Right kidney (tissue), 9 donors: ENCODE measurements around the gene TRIO.
"Not testable (repeated sequence)": the region's sequence is repeated elsewhere in the genome, so short reads cannot be mapped to it uniquely, and the experiment has no call there.

Experiments
- DNase-seq: peaks from one replicate; pipeline ENCODE4 v3.0.0-alpha.2; 2016
- long read RNA-seq, 8 donors: transcript quantifications; one replicate each; lab custom pipeline, GENCODE V29; 2026

The TRIO gene
- long read RNA-seq, donor 1, partial matches to known transcripts, result 0 of 2 reads
- long read RNA-seq, donor 1, other reads (novel, unspliced or antisense), result 0 of 2 reads
- long read RNA-seq, donor 2, partial matches to known transcripts, result 0 of 2 reads
- long read RNA-seq, donor 2, other reads (novel, unspliced or antisense), result 0 of 2 reads
- long read RNA-seq, donor 3, partial matches to known transcripts, result 0 of 5 reads
- long read RNA-seq, donor 3, other reads (novel, unspliced or antisense), result 0 of 5 reads
- long read RNA-seq, donor 4, partial matches to known transcripts, result 6 of 9 reads
- long read RNA-seq, donor 4, other reads (novel, unspliced or antisense), result 0 of 9 reads
- long read RNA-seq, donor 5, partial matches to known transcripts, result 17 of 17 reads
- long read RNA-seq, donor 5, other reads (novel, unspliced or antisense), result 0 of 17 reads
- long read RNA-seq, donor 6, partial matches to known transcripts, result 0 of 1 reads
- long read RNA-seq, donor 6, other reads (novel, unspliced or antisense), result 0 of 1 reads
- long read RNA-seq, donor 7, partial matches to known transcripts, result 18 of 27 reads
- long read RNA-seq, donor 7, other reads (novel, unspliced or antisense), result 0 of 27 reads
- long read RNA-seq, donor 8, partial matches to known transcripts, result 0 of 5 reads
- long read RNA-seq, donor 8, other reads (novel, unspliced or antisense), result 0 of 5 reads

DNA sequence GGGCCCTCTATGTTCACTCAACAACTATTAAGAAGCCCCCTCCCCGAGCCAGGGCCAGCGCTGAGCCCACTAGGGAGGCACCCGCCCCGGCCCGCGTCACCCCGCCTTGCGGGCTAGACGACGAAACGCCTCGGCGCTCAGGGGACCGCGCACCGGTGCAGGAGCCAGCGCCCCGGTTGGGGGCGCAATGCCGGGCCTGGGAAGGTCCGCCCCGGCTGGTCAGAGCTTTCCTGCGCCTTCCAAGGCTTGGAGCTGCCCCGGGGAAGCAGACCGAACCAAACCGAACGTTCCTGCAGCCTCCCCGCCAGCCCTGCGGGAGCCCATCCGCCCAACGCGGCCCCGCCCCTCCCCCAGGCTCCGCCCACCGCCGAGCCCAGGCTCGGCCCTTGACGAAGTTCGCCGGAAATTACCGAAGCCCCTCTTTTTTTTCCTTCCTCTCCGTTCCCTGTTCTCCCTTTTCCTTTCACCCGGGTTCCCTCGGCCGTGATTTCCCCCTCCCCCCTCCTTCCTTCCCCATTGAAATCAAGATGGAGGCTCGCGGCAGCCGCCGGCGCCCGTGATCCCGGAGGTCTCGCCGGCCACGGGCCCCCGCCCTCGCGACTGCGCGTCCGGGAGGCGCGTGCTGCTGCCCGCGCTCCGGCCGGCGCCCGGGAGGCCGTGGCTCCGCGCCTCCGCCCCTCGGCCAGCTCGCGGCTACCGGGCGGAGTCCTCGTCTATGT lies at the start of gene TRIO:
Gene TRIO (plus strand): TSS at position 516 of the 719 bp plus-strand sequence. CDS start 384 bp downstream, outside the sequence.
- peak; percentile 95 for DNase-seq

DNA sequence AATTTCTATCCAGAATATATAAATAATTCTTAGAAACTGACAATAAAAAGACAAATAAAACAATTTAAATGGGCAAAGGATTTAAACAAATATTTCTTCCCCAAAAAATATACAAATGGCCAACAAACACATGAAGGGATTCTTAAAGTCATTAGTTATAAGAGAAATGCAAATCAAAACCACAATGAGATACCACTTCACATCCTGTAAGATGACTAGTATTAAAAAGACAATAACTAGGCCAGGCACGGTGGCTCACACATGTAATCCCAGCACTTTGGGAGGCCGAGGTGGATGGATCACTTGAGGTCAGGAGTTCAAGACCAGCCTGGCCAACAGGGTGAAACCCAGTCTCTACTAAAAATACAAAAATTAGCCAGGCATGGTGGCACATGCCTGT lies 45.8 kb upstream of the TRIO start:
- not testable (repeated sequence) for DNase-seq

DNA sequence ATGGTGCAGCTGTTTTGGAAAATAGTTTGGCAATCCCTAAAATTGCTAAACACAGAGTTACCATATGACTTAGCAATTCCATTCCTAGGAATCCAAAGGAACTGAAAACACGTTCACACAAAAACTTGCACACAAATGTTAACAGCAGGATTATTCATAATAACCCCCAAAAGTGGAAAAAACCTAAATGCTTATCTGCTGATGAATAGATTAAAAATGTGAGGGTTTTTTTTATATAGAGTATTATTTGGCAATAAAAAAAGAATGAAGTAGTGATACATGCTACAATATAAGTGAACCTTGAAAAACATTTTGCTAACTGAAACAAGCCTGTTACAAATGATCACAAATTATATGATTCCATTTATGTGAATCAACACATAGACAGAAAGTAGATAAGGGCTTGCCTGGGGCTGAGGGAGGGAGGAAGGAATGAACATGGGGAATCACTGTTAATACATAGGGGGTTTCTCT lies 45.1 kb upstream of the TRIO start:
- no peak for DNase-seq

DNA sequence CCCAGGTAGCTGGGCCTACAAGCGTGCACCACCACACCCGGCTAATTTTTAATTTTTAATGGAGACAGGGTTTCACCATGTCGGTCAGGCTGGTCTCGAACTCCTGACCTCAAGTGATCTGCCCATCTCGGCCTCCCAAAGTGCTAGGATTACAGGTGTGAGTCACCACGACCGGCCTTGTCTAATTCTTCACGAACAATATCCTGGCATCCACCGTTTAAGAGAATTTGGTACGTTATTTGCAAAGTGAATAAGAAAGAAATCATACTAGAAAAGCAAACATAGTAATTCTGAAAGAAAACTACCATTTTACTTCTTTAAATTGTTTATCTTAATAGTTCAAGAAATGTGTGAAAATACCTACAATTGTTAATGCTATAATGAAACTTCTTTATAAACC lies 42.9 kb upstream of the TRIO start:
- DNase-seq, result no peak

DNA sequence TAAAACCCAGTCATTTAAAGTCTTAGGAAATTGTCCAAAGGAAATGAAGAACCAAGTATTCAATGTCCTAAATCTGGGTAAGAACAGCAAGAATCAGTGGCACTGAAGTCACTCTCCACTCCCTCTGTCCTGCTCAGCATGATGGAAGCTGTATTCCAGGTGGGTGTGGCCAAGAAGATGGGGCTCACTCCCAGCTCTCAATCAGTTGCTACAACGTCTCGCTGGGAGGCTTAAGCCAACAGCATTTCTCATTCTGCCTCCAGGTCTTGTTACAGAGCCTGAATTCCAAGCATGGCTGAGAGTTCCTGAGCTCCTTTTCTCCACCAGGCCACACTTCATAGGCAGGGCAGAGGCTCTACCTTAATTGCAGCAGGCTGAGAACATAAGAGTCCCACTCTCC lies 41.2 kb upstream of the TRIO start:
- no peak for DNase-seq

DNA sequence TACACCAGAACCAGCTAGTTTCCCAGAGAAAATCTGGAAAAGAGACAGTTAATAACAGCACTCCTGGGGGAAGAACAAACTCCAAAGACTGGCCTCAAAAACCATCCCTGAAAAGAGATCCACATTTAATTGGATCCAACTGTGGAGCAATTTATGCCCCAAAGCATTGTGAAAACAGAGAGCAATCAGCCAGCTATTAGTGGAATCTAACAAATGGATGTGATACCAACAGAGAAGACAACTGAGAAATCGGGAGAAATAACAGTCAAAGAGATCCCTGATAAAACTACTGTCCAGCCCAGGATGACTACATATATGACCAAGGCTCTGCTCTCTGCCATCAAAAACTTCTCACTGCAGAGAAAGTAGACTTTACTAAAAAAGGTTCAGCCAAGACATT lies 40.5 kb upstream of the TRIO start:
- no peak for DNase-seq

DNA sequence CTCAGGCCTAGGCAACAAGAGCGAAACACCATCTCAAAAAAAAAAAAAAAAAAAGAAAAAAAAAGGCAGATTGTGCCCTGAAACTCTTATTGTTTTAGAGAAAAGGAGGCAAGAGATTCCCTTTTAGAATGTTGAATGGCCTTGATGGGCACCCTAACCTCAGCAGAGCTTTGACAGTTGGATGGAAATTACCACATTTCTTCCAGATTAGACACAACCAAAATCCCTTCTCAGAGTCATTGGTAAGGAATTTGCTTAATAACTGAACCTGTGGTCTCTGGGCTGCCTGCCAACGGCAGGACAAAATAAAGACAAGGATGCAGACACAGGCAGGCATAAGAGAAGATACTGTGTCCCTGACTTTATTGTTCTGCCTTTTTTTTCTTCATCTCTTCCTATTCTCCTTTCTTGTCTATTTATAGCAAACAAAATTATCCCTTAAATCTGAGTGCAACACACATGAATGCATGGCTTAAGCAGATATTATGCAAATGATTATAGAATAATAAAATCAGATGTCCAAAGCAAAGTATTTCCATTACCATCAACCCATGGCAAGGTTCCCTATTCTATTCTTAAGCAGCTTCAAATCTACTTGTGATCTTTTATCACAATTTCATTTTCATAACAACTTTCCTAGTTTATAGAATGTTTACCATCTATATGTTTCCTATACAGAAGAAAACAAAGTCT lies 37.3 kb upstream of the TRIO start:
- DNase-seq, result no peak

DNA sequence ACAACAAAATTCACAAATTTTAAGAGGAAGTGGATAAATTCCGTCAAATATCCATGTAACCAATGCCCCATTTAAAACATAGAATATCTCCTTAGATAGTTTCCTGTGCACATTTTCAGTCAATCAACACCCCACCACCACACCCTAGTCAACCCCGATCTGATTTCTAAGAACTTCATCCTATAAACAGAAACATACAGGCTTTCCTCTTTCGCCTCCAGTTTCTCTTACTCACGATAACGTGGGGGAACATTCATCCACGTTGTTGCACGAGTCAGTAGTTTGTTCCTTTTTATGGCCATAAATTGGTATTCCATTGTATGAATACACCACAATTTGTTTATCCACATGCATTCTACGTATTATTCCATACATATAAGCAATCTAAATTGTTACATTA lies 35.6 kb upstream of the TRIO start:
- DNase-seq, result no peak

DNA sequence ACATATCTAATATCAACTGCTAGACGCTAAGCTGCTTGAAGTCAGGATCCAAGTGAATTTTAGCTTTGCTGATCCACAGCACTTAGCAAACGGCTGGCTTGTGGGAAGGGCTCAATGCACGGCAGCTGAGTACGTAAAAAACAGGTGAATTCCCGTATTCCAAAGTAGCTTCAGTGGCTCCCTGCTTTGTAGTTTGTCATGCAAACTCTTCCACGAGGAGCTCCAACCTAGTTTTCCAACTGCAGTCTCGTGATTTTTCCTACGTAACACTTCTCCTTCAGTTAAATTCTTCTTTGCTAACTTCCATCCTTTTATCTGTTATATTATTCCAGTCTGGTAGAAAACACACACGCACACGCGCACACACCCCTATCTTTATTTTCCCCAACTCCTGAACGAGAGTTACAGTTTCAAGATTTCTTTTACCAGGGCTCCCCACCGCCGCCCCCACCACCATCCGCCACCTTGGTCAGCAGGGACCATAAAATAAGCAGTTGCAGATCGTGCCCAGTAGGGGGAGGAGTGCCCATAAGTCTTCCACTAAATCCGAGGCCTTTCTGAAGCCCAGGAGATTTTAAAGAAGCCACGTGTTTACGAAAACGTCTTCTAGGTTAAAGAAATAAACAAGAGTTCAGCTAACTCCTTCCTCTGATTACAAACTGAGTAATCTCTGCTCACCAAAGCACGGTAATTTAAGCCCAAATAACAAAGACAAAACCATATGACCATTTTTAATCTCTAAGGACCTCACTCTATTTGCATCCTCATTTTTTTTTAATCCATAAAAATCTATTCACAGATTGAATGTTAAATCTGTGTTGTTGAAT lies 34.8 kb upstream of the TRIO start:
- DNase-seq, result peak; percentile 26

DNA sequence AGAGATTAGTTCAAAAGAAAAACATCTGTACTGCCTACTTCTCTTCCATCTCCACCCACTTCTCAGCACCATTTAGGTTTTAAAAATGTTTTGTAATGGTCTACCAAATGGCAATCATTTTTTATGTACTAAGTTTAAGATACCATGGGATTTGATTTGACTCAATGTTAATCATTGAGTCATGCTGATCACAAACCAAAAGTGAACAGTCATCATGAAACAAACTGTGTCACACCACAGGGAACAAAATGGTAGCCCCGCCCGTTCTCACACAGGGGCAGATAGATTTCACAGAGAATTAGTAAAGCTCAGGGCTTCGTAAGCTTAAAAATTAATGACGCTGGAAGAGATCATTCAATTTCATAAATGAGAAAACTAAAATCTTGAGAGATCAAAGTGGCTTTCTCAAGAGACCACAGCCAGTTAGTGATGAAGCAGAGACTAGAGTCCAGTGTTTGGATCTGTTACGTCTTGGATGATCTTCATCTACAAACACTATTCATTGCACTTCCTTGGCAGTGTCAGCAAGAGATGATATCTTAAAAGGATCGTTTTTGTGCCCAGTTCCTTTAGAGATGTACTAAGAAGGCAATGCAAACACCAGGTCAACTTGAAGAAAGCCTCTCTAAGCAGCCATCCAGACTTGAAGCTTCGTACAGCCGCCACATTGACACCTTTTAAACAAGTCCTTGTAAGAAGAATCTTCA lies 33.9 kb upstream of the TRIO start:
- DNase-seq, result no peak

DNA sequence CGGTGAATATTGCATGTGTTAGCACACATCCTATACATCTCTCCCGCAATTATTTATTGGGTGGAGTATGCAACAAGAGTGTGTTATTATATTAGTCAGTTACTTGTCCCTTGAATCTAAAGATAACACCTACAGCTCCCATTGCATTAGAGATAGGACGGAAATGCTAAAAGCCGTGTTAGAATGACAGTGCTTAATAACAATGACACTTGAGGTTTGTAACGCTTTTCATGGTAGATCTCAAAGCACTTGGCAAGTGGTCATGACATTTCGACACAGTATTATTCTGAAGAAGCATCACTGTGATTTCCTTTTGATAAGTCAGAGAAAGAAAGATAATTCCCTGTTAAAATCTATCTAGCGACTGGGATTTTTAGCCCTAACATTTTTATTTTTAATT lies 33.4 kb upstream of the TRIO start:
- DNase-seq, result no peak

DNA sequence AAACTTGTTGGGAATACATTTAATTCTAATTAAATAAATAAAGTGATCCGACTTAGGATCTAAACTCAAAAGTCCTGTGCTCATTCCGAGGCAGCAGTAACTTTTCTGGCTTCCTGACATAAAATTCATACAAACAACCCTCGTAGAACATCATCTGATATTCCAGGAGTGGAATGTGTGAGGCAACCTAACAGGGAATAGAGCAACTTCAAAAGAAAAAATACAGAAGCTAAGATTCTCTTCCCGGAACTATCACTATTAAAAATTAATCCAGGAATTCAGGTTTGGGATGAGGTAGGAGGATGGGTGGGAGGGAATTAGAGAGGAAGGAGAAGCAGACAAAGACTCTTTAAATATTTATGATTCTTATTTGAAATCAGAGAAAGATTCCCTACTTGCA lies 32.9 kb upstream of the TRIO start:
- no peak for DNase-seq

DNA sequence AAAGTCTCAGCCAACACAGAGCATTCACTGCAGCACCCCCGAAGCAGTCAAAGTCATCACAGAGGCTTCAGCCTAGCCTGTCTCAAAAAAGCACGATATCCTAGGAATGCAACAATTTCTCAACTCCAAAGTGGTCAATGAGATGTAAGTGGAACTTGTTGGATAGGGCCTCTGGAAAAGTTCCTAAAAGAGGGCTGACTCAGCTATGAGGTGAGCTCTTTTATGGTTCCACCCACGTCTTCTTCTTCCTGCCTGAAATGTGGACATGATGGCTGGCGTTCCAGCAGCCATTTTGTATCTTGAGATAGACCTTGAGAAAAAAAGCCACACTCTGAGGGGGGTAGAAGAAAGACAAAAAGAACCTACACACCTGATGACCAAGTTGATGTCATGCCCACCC lies 32.5 kb upstream of the TRIO start:
- no peak for DNase-seq

DNA sequence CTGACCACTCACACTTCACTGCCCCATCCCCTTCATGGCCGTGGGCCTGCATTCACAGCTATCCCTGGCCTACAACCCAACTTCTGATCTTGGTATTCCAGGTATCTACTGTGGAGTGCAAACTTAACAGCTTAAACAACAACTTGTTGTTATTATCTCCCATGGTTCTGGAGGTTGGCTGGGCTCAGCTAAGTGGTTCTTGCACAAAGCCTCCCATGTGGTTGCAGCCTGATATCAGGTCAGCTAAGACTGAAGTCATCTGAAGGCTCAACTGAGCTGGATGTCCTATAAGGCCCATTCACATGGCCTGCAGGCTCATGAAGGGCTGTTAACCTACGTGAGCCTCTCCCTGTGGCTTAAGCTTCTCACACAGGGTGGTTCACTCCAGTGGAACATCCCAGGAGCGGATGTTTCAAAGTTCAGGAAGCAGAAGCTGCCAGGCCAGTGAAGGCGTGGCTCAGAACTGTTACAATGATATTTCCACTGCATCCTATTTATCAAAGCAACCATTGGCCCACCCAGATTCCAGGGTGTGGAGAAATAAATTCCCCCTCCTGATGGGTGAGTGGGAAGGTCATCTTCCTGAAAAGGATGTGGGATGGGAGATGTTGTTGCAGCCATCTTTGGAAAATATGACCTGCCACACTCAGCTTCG lies 30.0 kb upstream of the TRIO start:
- no peak for DNase-seq

DNA sequence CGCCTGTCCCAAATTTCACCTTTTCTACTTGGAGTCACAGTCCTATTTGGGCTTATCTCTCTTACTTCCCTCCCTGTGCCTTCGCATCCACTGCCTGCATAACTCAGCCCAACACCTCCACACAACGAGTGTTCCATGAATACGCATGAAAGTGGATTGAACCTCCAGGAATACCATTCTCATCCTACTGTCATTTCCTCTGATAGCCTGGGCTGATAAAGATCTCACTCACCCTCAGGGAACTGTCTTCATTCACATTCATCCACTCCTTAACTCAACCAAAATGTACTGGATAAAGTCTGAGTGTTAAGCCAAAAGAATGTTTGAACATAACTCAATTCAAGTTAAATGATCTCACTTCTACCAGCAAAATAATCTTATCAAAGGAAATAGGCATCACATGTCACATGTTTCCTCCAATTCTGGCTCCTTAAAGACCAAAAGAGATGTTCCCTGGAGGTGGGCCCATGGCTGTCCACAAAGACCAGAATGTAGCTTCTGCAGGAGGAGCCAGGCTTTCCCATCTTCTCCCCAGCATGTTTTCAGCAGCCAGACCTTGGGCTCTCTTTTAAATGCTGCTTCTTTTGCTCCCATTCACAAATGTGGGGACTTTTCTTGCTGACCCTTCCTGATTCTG lies 28.4 kb upstream of the TRIO start:
- no peak for DNase-seq

DNA sequence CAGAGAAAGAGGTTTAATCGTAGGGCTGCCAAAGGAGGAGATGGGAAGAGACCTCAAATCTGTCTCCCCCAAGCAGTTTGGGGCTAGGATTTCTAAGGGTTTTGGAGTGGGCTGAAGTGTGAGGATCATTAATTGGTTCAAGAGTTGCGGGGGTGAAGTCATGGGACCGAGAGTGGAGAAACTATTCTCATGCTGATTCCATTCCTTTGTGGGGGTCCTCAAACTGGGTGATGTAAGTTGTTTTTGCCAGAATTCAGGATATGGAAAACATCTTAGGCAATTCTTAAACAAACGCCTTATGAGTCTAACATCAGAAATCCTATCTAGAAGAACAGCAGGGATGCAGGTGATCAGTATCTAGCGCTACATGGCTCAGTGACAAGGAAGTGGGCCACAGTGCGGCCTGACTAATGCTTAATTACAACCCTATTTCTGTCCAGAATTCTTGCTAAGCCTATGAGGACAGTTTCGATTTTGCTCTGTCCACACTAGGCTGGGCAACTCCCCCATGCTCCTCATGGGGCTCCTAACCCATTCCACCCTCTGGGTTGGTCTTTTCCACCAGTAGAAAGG lies 27.7 kb upstream of the TRIO start:
- DNase-seq, result no peak

DNA sequence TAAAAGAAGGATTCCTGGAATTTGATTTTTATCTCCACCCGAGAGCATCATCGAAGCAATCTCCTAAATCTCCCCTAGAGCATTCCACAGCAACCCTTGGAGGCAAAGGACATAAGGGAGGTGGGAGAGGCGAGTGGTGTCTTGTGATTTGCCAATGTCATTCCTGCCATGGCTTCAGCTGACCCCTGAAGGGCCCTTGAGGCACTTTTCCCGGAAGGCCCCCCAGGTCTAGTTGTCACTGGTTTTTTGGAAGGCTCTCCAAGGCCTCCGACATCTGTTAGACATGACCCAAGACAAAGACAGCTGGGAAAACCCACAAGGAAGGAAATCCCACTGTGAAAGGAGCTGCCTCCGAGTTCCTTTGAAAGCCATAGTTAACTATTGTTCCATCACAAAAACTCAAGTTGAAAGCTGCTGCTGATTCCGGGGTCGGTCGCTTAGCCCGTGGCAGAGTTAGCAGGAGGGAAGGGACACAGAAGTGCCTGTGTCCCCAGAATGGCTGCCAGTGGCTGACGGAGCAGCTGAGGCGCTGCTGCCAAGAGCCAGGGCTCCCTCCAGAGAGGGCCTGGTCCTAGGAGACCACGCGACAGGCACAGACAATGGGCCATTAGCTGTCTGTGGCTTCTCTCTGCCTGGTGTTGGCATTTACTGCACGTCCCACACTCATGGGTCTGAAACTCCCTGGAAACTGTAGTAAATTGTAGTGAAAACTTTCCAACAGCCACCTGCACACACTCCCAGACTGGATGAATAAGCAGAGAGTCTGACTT lies 24.4 kb upstream of the TRIO start:
- no peak for DNase-seq

DNA sequence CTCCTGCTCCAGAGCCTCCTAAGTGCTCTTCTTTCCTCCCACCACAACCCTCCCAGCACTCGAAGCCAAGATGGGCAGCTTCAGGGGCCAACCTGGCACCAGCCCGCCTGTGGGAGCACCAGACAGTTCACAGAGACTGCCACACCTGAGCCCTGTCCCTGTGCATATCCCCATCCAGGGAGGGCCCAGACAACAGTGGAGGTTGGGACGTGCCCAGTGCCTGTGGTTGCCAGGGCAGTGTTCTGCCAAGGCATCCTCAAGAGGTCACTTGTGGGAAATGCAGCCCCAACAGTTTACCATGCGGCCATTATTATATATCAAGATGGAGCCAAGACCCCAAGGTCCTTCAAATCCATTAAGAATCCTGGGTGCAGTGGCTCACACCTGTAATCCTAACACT lies 23.0 kb upstream of the TRIO start:
- DNase-seq, result no peak

DNA sequence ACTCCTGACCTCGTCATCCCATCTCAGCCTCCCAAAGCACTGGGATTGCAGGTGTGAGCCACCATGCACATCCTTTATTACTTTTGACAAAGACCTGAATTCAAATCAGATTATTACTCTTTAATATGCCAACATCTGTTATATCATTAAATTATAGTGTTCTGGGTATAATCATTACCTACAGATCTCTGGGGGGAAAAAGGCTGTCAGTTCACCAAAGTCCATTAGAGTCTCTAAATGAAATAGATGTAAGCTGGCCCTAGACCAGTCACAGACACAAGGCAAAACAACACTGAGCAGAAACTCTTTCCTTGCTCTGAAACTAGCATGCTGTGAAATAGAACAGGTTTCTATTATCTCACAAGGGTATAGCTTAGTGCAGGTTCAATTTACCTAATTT lies 21.6 kb upstream of the TRIO start:
- no peak for DNase-seq
